ENCODE data around the gene SIX5.

The SIX5 gene

DNA sequence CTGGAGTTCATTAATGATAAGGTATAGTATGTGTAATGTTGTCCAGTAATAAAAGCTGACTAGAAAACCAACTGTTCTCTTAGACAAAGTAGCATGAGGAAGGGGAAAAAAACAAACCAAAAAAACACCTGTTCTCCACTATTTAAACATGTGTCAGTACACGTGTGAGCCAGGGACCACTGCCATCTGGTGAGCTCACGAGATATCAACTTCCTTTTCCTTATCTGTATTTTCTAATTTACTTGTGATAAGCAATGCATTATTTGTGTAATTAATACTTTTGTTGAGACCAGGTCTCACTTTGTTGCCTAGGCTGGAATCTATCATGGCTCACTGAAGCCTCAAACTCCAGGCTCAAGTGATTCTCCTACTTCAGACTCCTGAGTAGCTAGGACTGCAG lies 4.3 kb upstream of the SIX5 start:
- DNase-seq (ENCODE audit: low spot score): no peak

DNA sequence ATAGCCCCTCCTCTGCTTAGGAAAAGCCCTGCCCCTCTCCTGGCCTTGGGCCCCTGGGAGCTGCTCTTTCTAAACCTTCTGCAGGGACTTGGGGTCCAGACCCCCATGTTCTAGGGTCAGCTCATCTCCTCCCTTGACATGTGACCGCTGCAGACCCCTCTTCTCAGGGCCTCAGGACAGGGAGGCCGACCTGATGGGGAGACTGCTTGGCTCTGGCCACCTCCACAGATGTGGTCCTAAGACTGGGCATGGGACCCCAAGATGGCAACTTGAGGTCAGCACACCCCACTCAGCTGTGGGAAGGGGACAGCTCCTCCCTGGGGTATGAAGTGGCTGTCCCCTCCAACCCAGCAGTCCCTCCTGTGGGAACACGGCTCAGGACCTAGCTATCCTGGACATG lies 3.9 kb upstream of the SIX5 start:
- DNase-seq (ENCODE audit: low spot score): no peak

DNA sequence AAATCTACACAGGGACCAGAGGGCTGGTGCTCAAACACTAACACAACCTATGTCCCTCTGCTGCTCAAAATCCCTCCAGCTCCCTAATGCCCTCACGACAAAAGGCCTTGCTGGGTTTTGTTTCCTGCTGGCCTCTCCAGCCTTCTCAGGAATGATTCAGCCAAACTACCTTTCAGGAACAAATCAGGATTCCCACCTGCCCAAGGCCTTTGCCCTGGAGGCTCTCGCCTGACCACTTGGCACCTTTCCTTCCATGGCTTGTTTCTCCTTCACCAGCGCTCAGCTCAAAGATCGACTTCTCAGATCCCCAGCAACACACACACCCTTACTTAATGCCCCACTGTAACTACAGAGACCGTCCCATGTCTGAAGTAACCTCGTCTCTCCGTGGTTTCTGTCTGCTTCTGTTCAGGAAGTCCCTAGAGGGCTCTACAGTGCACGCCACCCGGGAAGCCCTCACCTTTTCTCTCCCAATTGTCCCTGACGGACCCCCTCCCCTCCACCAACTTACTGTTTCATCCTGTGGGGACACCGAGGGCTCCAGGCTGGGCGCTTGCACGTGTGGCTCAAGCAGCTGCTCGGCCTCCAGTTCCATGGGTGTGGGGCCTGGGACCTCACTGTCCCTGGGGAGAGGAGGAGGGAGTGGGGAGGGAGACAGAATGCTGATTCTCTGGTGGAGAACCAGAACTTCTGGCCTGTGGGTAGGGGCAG lies 3.2 kb upstream of the SIX5 start:
- DNase-seq (ENCODE audit: low spot score): no peak

DNA sequence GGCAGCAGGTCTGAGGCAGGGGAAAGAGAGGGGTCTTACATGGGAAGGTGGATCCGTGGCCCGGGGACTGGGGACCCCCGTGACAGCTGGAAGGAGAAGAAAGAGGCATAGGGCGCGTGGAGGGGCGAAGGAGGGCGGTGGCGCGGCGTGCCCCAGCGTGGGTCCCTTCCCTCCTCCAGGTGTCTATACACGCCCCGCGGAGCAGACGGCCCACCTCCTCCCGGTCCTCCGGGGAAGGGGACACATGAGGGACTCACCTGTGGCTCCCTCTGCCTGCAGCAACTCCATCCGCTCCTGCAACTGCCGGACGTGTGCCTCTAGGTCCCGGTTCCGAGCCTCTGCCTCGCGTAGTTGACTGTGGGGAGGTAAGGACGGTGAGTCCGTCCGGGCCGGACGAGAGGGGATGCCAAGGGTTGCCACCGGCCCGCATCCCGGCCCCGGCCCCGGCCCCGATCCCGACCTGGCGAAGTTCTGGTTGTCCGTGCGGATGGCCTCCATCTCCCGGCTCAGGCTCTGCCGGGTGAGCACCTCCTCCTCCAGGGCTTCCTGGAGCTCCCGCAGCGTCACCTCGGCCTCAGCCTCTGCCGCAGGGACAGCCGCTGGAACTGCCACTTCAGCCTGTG lies 2.4 kb upstream of the SIX5 start:
- DNase-seq (ENCODE audit: low spot score): no peak

DNA sequence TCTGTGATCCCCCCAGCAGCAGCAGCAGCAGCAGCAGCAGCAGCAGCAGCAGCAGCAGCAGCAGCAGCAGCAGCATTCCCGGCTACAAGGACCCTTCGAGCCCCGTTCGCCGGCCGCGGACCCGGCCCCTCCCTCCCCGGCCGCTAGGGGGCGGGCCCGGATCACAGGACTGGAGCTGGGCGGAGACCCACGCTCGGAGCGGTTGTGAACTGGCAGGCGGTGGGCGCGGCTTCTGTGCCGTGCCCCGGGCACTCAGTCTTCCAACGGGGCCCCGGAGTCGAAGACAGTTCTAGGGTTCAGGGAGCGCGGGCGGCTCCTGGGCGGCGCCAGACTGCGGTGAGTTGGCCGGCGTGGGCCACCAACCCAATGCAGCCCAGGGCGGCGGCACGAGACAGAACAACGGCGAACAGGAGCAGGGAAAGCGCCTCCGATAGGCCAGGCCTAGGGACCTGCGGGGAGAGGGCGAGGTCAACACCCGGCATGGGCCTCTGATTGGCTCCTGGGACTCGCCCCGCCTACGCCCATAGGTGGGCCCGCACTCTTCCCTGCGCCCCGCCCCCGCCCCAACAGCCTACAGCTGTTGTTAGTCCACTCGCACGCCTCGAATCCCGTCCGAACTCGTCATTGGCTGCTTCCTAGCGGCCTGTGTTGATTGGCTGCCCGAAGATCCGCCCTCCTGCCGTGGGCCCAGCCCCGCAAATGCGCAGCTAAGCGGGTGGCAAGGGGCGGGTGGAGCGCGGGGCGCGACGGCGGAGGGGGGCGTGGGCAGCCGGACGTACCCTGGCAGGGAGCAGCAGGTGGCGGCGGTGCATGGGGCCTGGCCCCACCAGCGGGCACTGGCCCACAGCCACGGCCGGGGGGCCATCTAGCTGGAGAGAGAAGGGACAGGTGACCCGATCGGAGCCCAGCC lies 1.4 kb upstream of the SIX5 start:
- peak; percentile 93 for DNase-seq (ENCODE audit: low spot score)

DNA sequence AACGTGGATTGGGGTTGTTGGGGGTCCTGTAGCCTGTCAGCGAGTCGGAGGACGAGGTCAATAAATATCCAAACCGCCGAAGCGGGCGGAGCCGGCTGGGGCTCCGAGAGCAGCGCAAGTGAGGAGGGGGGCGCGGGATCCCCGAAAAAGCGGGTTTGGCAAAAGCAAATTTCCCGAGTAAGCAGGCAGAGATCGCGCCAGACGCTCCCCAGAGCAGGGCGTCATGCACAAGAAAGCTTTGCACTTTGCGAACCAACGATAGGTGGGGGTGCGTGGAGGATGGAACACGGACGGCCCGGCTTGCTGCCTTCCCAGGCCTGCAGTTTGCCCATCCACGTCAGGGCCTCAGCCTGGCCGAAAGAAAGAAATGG lies 754 bp upstream of the SIX5 start:
- peak; percentile 74 for DNase-seq (ENCODE audit: low spot score)

DNA sequence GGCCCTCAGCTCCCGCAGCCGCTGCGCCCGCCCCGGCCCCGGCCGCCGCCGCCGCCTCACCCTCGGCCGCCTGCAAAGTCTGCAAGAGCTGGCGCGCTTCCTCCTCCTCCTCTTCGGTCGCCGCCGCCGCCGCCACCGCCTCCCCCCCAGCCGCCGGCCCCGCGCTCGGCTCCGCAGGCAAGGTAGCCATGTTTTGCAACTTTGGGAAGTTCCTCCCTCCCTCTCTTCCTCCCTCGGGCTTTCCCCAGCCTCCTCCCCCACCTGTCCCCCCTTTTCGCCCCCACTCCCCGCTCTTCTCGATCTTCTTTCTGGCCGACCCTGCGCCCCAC lies 433 bp downstream of the SIX5 start:
- no peak for DNase-seq (ENCODE audit: low spot score)

DNA sequence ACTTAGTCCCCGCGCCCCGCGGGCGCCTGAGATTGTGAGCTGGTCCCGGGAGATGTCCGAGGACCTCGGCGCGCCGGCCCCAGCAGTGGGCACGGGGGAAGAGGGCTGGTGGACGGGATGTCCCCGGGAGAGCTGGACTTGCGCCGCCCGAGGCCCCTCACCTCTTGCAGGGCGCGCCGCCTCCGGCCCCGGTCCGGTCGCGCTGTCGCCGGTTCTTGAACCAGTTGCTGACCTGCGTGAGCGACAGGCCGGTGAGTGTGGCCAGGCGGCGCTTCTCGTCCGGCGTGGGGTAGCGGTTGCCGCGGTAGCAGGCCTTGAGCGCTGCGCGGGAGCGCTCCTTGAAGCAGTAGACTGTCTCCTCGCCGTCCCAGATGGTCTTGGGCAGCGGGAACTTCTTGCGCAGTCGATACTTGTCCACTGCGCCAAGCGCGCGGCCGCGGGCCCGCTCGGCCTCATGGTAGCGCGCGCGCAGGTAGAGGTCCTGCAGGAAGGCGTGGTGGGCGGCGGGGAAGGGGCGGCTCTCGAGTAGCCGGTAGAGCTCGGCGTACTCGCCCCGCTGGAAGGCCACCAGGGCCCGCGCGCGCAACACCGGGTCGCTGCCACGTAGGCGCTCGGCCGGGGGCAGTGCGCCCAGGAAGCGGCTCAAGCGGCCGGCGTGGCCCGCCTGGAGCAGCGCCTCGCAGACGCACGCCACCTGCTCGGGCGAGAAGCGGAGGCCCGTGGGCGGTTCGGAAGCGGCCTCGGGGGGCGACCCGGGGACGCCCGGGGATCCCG lies 984 bp downstream of the SIX5 start:
- no peak for DNase-seq (ENCODE audit: low spot score)

DNA sequence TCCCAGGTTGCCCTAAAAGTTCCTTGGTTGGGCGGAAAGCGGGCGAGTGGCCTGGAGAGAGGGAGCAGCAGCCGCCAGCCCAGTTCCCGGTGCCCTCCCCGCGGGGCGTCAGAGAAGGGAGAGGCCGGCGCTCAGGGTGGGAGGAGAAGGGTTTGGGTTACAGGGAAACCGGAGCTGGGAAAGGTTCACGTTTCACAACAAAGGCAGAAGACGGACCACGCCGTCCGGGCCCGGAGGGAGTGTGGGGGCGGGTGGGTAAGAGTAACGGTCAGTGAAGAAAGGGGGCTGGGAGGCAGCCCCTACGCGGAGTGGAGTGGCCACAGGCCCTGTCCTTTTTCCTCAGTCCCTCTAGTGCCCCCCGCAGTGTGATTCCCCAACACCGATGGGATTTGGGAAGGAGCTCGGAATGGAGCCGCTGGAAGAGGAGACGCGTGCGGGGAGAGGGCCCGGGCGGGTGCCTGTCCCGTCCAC lies 1.6 kb downstream of the SIX5 start:
- DNase-seq (ENCODE audit: low spot score): no peak

DNA sequence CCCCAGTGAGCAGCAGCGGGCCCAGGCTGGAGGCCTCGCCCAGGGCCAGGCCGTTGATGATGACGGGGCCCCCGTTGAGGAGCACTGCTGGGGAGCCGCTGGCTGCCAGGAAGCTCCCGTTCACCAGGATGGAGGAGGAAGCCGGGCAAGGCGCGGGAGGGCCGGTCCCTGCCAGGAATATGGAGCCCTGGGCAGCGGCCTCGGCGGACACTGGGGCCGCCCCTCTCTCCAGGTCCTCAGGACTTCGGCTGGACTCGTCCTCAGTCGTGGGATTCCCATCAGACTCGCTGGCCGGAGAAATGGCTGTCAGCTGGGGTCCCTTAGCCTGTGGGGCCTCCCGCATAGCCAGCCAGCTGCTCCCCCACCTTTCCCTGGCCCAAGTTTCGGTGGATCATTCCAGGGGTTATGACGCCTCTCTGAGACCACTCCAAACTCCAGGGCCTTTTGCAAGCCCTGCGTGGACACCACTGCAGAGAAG lies 2.1 kb downstream of the SIX5 start:
- no peak for DNase-seq (ENCODE audit: low spot score)

DNA sequence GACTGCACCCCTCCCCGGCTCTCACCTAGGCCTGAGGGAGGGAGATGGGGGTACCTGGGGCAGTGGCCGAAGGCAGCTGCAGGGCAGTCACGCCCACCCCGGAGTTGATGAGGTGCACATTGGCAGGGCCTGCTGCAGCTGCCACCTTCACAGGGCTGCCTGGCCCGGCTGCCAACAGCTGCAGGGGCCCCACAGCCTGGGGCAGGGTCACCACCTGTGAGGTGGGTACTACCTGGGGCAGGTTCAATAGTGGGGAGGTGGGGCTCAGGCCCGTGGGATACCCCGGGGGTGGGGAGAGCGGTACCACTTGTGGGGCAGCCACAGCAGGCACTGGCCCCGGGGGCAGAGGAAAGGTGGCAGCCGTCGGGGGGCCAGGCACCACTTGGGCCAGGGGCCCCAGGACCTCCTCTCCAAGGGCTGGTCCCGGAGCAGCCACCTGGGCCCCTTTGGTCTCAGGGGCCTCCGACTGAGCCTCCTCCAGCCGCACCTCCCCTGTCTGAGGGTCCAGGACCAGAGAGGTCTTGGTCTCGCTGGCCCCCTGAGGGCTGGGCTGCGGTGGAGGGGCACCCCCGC lies 2.7 kb downstream of the SIX5 start:
- no peak for DNase-seq (ENCODE audit: low spot score)

DNA sequence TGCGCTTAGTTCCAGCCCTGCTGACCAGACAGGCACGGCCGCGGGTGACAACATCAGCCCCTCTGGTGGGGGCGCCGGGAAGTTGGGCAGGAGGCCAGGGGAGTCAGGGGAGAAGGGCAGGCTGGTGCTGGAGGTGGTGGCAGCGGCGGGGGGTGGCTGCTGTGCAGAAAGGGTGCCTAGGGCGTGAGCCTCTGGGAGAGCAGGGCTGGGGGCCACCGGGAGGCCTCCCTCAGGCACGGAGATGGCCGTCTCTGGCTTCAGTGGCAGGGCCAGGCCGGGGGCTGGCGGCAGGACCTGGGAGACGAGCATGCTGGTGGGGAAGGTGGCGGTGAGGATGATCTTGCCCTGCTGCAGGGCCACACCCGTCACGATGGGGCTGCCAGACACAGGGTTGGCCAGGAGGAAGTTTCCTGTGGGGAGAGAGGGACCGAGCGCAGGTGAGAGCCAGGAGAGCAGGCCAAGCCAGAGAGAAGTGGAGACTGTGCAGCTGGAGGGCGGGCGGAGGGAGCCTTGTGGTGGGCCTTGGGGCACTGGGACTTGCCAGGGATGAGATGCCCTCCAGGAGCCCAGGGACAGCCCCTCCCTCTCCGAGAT lies 3.3 kb downstream of the SIX5 start:
- no peak for DNase-seq (ENCODE audit: low spot score)

DNA sequence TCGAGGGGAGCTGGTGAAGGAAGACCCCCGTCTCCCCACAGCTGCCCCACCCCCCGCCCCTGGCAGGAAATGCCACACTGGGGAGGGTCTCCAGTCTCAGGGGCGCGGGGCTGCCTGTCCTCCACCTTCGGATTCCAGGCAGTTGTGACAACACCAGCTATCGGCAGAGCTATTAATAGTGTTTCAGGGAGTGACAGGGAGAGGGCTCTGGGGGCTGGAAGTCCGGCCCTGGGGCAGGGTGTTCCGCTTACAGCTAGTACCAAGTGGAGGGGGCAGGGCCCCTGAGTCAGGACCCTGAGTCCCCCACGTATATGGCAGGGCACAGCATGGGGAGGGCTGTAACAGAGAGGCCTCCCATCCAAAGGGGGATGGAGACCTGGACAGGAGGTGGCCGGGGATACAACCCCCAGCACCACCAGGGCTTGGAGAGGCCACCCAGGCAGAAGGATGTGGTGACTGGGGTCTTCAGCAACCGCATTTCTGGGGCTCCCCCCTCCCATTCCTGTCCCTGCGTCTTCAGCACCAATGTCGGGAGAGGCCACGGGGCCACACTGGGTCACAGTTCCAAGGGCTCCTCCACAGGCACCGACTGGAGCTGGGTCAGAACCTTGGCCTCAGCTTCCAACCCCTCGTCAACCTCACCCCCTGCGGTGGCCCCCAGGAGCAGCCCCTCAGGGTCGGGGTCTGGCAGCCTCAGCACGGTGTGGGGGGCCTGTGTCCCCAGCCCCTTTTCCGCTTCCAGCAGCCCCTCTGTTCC lies 3.9 kb downstream of the SIX5 start:
- DNase-seq (ENCODE audit: low spot score): no peak

DNA sequence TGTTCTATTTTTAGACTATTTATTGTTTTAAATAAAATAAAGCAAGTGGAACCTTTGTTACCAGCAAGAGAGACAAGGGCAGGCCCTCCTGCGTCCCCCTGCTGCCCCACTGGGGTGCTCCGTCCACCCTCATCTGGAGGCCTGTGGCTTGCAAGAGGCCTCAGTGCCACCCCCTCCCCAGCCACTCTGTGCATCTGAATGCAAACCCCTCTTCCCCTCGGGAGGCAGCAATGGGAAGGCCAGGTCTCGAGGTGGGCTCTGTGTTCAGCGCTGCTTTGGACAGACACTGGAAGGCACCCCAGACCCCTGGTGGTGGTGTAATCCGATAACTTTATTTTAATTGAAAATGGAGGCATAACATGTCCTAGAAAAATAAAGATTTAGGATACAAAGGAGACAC lies 4.6 kb downstream of the SIX5 start:
- no peak for DNase-seq (ENCODE audit: low spot score)

DNA sequence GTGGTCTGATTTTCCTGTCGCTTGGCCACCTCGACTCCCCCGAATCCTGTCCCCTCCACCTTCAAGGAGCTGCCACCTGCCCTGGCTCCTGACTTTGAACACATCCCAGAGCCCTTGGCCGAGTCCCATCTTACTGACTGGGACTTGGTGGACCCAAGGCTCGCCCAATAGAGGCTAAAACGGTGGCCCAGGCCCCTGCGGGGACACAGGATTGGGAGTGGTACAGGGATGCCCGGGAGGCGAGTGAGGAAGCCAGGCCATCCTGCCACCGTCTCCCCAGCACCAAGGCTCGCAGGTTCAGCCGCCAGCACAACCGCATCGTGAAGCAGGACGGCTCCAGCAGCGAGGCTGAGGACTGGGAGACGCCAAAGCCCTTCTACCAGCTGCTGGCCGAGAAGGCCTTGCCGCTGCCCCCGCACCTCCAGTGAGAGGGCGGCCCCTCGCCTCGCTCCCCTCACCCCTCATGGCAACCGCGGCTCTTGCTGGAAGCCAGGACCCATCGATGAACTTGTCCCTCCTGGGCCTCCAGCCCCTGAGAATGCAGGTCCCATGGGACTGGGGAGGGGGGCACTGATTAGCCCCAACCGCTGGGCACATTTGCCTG lies 5.3 kb downstream of the SIX5 start:
- no peak for DNase-seq (ENCODE audit: low spot score)

DNA sequence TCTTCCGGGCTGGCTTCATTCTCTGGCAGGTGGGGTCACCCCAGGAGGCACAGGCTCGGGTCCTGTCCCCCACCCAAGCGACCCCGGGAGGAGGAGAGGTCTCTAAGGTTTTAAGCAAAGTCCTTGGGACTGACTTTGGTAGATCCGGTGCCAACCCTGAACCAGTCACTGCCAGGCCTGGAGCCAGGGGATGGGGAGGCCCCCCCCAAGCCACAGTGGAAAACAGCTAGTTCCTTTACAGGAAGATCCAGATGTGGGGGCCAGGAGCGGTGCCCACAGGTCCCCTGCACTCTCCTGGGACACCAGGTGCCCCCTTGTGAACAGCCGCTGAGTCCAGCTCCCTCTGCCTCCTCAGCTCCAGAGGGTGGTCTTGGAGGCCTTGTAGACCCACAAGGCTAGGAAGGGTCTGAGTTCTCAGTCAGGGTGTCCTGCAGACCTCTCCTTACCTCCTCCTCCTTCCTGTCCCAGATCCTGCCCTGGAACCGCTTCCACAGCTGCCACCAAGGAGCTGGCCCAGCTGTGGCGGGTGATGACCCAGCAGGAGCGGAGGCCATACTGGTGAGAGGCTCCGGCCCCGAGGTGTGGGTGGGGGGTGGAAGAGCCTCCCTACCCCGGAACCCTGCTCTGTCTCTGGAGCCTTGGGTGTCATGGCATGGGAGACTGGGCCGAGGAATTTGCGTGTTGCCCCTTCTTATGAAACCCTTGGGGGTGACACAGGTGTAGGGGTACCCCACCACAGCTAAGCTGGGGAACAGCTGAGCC lies 6.0 kb downstream of the SIX5 start:
- DNase-seq (ENCODE audit: low spot score): no peak

DNA sequence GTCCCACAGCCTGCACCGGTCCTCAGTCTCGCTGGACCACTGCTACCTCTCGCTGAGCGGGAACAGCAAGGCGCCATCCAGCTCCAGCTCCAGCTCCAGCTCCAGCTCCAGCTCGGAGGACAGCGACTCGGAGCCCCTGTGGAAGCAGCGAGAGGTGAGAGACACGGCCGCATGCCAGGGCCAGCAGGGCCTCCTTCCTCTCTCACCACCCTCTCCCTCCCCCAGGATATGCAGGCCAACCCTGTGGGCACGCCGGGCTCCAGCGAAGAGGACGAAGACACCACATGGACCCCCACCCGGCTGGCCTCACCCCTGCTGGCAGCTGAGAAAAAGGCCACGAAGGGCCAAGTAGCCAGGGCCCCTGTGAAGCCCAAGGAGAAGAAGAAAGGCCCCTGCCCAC lies 7.3 kb downstream of the SIX5 start:
- no peak for DNase-seq (ENCODE audit: low spot score)

DNA sequence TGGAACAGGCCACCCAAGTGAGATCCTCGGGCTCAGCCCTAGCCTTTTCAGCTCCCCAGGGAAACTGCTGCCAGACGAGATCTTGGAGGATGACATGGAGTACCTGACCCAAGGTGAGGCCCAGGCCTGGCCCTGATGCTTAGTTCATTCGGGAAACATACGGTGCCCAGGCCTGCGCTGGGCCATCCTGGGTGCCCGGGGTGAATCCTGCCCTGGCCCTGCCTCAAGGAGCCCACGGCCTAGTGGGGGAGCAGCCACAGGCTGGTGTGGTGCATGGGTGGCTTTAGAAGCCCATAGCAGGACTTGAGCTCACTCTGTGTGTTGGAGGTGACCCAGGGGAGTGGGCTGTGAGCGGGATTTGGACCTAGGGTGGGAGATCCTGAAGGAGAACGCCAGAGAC lies 10.1 kb downstream of the SIX5 start:
- no peak for DNase-seq (ENCODE audit: low spot score)

DNA sequence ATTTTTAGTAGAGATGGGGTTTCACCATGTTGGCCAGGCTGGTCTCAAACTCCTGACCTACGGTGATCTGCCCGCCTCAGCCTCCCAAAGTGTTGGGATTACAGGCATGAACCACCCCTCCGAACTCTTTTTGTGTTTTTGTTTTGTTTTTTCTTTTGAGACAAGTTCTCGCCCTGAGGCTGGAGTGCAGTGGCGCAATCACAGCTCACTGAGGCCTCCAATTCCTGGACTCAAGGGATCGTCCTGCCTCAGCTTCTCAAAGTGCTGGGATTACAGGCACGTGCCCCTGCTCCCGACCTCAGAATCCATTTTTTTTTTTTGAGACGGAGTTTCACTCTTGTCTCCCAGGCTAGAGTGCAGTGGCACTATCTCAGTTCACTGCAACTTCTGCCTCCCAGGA lies 11.4 kb downstream of the SIX5 start:
- DNase-seq (ENCODE audit: low spot score): no peak

DNA sequence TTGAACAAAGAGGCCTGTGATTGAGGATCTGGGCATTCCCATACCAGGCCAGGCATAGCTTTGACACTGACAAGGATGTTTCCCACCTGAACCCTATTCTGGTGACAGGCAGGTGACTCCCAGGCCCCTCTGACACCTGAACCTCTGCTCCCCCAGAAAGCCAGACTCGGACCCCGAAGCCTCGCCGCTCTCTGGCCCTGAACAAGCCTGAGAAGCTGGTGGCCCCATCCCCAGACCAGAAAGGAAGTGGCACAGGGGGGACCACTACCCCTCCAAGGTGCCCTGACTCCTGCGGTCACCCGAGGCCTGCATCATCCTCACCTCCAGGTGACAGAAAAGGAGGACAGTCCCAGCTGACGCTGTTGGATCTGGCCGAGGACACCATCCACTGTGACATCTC lies 14.7 kb downstream of the SIX5 start:
- DNase-seq (ENCODE audit: low spot score): no peak

Data from globus pallidus (tissue), 1 donor.